K562 (cell line): ENCODE data around the gene TDRD3. TPM values are rescaled to one million over a fixed set of nuclear protein-coding genes. Genes with fewer than 3 reads are reported as not detected.
A peak's percentile ranks its signal among the peaks of the same experiment; 100 is the strongest.

ENCODE experiments used
- ATF1 ChIP-seq, 2 experiments: fragments of 450-650 bp in 1 of 2; IDR thresholded peaks; 2 replicates each; pipeline ENCODE4 v1.6.1; 2016; ENCODE audit warnings: missing compliant biosample characterization in 1 of 2, missing genetic modification characterization in 1 of 2
- EGR1 ChIP-seq: fragments of 450-650 bp; conservative IDR thresholded peaks from 2 replicates; pipeline ENCODE4 v1.6.1; 2017; ENCODE audit warnings: mild to moderate bottlenecking
- FOS ChIP-seq: IDR thresholded peaks from 3 replicates; pipeline ENCODE4 v1.6.1; 2011; ENCODE audit not compliant: insufficient read length; ENCODE audit errors: extremely low read depth
- HNRNPUL1 ChIP-seq: fragments of 200-400 bp; formaldehyde crosslinking; IDR thresholded peaks from 2 replicates; pipeline ENCODE4 v1.6.1; 2017; ENCODE audit warnings: low read length
- MBD2 ChIP-seq: sonication (generic); IDR thresholded peaks from 2 replicates; pipeline ENCODE4 v1.6.1; 2016; ENCODE audit warnings: low read depth, borderline replicate concordance
- NRF1 ChIP-seq, 2 experiments: fragments of 450-650 bp; IDR thresholded peaks in 1 of 2; conservative IDR thresholded peaks in 1 of 2; 2 replicates each; pipeline ENCODE4 v1.6.1; 2014; ENCODE audit warnings: mild to moderate bottlenecking in 2 of 2
- NUFIP1 ChIP-seq: fragments of 450-650 bp; IDR thresholded peaks from 2 replicates; pipeline ENCODE4 v1.6.1; 2018; ENCODE audit not compliant: partially characterized antibody
- SOX6 ChIP-seq: fragments of 450-650 bp; IDR thresholded peaks from 2 replicates; pipeline ENCODE4 v1.6.1; 2014; ENCODE audit warnings: mild to moderate bottlenecking
- TBL1XR1 ChIP-seq, 2 experiments: IDR thresholded peaks; 2 replicates each; pipeline ENCODE4 v1.6.1; 2012; ENCODE audit warnings: improper control_type of control experiment in 2 of 2, low read length in 2 of 2, mild to moderate bottlenecking in 1 of 2
- TCF15 ChIP-seq: fragments of 250-450 bp; sonication (Bioruptor Pico); IDR thresholded peaks from 2 replicates; pipeline ENCODE4 v1.8.0; 2022; ENCODE audit warnings: moderate library complexity, mild to moderate bottlenecking, inconsistent platforms
- USF2 ChIP-seq: sonication (generic); formaldehyde crosslinking; IDR thresholded peaks from 2 replicates; pipeline ENCODE4 v1.5.0; 2020; ENCODE audit warnings: missing genetic modification reagents
- ZNF217 ChIP-seq: sonication (generic); formaldehyde crosslinking; IDR thresholded peaks from 2 replicates; pipeline ENCODE4 v1.8.0; 2022; ENCODE audit warnings: mild to moderate bottlenecking, missing genetic modification reagents
- ZNF316 ChIP-seq: fragments of 450-650 bp; IDR thresholded peaks from 2 replicates; pipeline ENCODE4 v1.6.1; 2016
- polyA plus RNA-seq, 8 experiments: library from polyadenylated mRNA; depleted of rRNA in 4 of 8; stranded (reverse) in 5 of 8; unstranded in 3 of 8; fragments of >200 nt; fragmentation: Nextera tagmentation in 2 of 8; fragmentation: Illumina TruSeq in 1 of 8; extraction: Ambion mirVana in 2 of 8; extraction: Trizol in 1 of 8; gene quantifications; 2 replicates each; pipeline versions ENCODE4 v1.2.1 to v1.2.3, GENCODE V29; 2011 to 2014; ENCODE audit warnings: inconsistent platforms in 1 of 8, missing spikeins in 1 of 8
- total RNA-seq, 7 experiments: library from RNA; depleted of rRNA in 6 of 7; stranded (reverse); fragments of >200 nt in 6 of 7; fragmentation: Illumina TruSeq in 2 of 7; extraction: Trizol in 2 of 7; gene quantifications; 2 replicates each; pipeline versions ENCODE4 v1.2.1 to v1.2.3, GENCODE V29; 2011 to 2021; ENCODE audit warnings: low replicate concordance in 1 of 7
- TF ChIP-seq, protein P1 (sequence below): IDR thresholded peaks from 3 replicates; pipeline ENCODE4 v1.6.1; 2011; ENCODE audit warnings: borderline replicate concordance, mild to moderate bottlenecking; ENCODE audit not compliant: insufficient read length, insufficient read depth

Gene TDRD3
- total and polyA plus RNA-seq, 9 of the 15 experiments (the other 6 are each of a cell fraction or from before 2014, with no cell fraction given), result 3.6 to 16.4 (median 9.5) TPM

DNA sequence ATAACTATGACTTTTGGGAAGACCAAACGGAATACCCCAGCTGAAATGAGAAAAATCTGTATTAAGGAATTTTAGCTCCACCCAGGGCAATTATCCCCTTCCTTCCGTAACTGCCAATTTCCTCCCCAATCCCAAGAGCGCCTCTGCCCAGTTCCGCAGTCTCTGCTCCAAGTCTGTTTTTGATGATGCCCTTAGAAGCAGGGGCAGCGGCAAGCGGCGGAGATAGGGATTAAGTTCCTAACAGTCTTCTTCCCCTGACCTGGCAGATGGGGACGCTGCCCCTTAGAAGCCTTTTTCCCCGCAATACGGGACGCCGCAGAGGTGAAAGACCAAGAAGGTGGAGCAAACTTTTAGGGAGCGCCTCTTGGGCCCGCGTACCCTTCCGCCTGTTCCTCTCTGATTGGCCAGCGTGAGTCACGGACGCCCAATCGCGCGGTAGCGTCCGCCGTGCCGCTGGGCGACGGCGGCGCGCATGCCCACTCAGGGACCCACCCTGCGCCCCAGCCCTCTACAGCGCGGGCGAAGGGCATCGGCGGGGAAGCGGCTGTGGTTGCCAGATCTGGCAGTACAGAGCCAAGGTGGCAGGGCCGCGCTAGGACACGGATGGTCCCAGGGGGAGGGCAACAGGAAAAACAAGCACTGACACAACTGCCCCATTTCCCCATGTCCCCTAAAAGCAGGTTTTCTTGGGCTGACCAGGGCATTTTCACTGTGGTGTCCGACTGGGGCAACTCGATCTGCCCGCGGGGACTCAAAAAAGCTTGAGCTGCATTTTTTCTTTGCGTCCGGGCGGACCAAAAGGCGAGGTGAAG, 843 bp upstream of the TDRD3 start (continued):
- TF ChIP-seq NRF1 (conservative IDR thresholded peaks at IDR 0.05 in 1 of 2, IDR thresholded peaks at IDR 0.05 in 1 of 2) (peak; percentile 90 to 92), FOS (peak; percentile 47), EGR1 (no peak), ZNF217 (CRISPR knock-in tag) (no peak), ZNF316 (peak; percentile 60), MBD2 (peak; percentile 40; the same call in 1 of the 2 replicates), TBL1XR1 (IDR thresholded peaks at IDR 0.05; ENCODE audit: low read length in 2 of 2) (no peak), HNRNPUL1 (no peak), SOX6 (no peak), ATF1 (CRISPR knock-in tag; IDR thresholded peaks at IDR 0.05) (no peak), ATF1 (tag; IDR thresholded peaks at IDR 0.05) (peak; percentile 29; the same call in 1 of the 2 replicates), USF2 (CRISPR knock-in tag) (peak; percentile 74), TCF15 (no peak), NUFIP1 (no peak)
- TF ChIP-seq, protein P1, sequence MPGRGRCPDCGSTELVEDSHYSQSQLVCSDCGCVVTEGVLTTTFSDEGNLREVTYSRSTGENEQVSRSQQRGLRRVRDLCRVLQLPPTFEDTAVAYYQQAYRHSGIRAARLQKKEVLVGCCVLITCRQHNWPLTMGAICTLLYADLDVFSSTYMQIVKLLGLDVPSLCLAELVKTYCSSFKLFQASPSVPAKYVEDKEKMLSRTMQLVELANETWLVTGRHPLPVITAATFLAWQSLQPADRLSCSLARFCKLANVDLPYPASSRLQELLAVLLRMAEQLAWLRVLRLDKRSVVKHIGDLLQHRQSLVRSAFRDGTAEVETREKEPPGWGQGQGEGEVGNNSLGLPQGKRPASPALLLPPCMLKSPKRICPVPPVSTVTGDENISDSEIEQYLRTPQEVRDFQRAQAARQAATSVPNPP, result no peak
